WI38 (cell line): ENCODE measurements around the gene AKAP9.
"Not testable (repeated sequence)": the region's sequence is repeated elsewhere in the genome, so short reads cannot be mapped to it uniquely, and the experiment has no call there.

Experiments
- H3K4me3 ChIP-seq: 2 replicates; pipeline ENCODE4 v1.5.1; 2011; ENCODE audit warnings: low read depth, mild to moderate bottlenecking, control low read depth, low read length
- CTCF ChIP-seq: IDR thresholded peaks from 2 replicates; pipeline ENCODE4 v1.5.1; 2012; ENCODE audit warnings: low read depth, mild to moderate bottlenecking, control low read depth, low read length

The AKAP9 gene

GRCh38 chr7:92061154-92061553 is 120.5 kb downstream of the AKAP9 start:
- no peak overlapping the region for H3K4me3 ChIP-seq
- TF ChIP-seq CTCF = no peak

GRCh38 chr7:92064438-92065029 is 123.9 kb downstream of the AKAP9 start:
- no peak overlapping the region for H3K4me3 ChIP-seq
- no peak for TF ChIP-seq CTCF

- H3K4me3 ChIP-seq = no peak overlapping the region
- TF ChIP-seq CTCF = no peak
These were observed 130.4 kb downstream of the AKAP9 start for GRCh38 chr7:92071032-92071431.

- no peak for TF ChIP-seq CTCF
- no peak overlapping the region for H3K4me3 ChIP-seq
These were observed 131.5 kb downstream of the AKAP9 start for GRCh38 chr7:92072121-92072520.

- no peak for TF ChIP-seq CTCF
These were observed 132.0 kb downstream of the AKAP9 start for GRCh38 chr7:92072708-92073107.

GRCh38 chr7:92075455-92076158 is 134.9 kb downstream of the AKAP9 start:
- no peak for TF ChIP-seq CTCF
- no peak overlapping the region for H3K4me3 ChIP-seq

More at GRCh38 chr7:92072708-92073107, 132.0 kb downstream of the AKAP9 start:
- no peak overlapping the region for H3K4me3 ChIP-seq

GRCh38 chr7:92076509-92076908 is 135.8 kb downstream of the AKAP9 start:
- TF ChIP-seq CTCF = no peak
- H3K4me3 ChIP-seq = no peak overlapping the region

GRCh38 chr7:92083922-92084321 is 143.3 kb downstream of the AKAP9 start:
- H3K4me3 ChIP-seq = not testable (repeated sequence)
